Vagina (tissue), 2 donors: ENCODE data around the gene EPB41L2.

Experiments
- POLR2A ChIP-seq, 2 donors: fragments of 450-650 bp; IDR thresholded peaks; one replicate each; pipeline ENCODE4 v1.6.1; 2017; ENCODE audit warnings: antibody characterized with exemption in 2 of 2, mild to moderate bottlenecking in 2 of 2, moderate library complexity in 2 of 2
- TF ChIP-seq, protein P1 (sequence below), 3 experiments: fragments of 450-650 bp in 2 of 3; fragments of 200-600 bp in 1 of 3; sonication (generic) in 1 of 3; IDR thresholded peaks; one replicate each; pipeline ENCODE4 v1.5.1; 2017 to 2019; ENCODE audit warnings: antibody characterized with exemption in 3 of 3, mild to moderate bottlenecking in 2 of 3, moderate library complexity in 2 of 3

DNA sequence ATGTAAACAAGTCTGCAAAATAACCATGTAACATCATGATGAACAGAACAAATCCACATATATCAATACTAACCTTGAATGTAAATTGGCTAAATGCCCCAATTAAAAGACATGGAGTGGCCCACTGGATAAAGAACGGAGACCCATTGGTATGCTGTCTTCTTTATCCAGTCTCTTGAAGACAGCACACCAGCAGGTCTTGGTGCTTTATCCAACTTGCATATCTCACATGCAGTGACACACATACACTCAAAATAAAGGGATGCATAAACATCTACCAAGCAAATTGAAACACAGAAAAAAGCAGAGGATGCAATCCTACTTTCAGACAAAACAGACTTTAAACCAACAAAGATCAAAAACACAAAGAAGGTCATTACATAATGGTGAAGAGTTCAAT lies 30.3 kb upstream of the EPB41L2 start:
- TF ChIP-seq, protein P1, sequence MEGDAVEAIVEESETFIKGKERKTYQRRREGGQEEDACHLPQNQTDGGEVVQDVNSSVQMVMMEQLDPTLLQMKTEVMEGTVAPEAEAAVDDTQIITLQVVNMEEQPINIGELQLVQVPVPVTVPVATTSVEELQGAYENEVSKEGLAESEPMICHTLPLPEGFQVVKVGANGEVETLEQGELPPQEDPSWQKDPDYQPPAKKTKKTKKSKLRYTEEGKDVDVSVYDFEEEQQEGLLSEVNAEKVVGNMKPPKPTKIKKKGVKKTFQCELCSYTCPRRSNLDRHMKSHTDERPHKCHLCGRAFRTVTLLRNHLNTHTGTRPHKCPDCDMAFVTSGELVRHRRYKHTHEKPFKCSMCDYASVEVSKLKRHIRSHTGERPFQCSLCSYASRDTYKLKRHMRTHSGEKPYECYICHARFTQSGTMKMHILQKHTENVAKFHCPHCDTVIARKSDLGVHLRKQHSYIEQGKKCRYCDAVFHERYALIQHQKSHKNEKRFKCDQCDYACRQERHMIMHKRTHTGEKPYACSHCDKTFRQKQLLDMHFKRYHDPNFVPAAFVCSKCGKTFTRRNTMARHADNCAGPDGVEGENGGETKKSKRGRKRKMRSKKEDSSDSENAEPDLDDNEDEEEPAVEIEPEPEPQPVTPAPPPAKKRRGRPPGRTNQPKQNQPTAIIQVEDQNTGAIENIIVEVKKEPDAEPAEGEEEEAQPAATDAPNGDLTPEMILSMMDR (IDR thresholded peaks at IDR 0.05), result no peak
- no peak for TF ChIP-seq POLR2A (IDR thresholded peaks at IDR 0.05)
